ENCODE results near the gene SUMF1. TPM values are rescaled to one million over a fixed set of nuclear protein-coding genes. Genes with fewer than 3 reads are reported as not detected.

Gene SUMF1
- total and polyA plus RNA-seq, 2 of the 4 experiments (the other 2 are of a cell fraction), result 26.3 to 38.4 TPM

DNA sequence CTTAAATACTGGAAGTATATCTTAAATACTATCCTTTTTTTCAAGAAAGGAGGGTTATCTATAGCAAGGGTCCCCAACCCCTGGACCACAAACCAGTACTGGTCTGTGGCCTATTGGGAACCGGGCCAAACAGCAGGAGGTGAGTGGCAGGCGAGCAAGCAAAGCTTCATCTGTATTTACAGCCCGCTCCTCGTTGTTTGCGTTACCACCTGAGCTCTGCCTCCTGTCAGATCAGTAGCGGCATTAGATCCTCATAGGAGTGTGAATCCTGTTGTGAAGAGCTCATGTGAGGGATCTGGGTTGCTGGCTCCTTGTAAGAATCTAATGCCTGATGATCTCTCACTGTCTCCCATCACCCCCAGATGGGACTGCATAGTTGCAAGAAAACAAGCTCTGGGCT lies 26.1 kb downstream of the SUMF1 start:
- POLR2A ChIA-PET (ENCODE audit: unreplicated experiment), result no interaction called here

More for the DNA sequence above, 26.1 kb downstream of the SUMF1 start:
- intact Hi-C loops (cut with micrococcal nuclease) (no loop called here), in situ Hi-C loops (cut with MboI; ENCODE audit: low sequenced_read_pairs) (no loop called here), dilution Hi-C loops (cut with HindIII; ENCODE audit: low sequenced_read_pairs, unreplicated experiment) (no loop called here)
- Histone ChIP-seq H2BK120ac (ENCODE audit: low read depth, low read length) (no peak overlapping the region), H3K14ac (replicated peaks; ENCODE audit: low read depth, low read length) (no peak overlapping the region), H4K5ac (ENCODE audit: low read depth, low read length) (no peak overlapping the region), H3K27ac (ENCODE audit: insufficient read depth, low read length) (no peak overlapping the region), H3K9me1 (ENCODE audit: insufficient read depth, low read length) (no peaks in the 10 kb centered on the region), H3K4me2 (ENCODE audit: low read depth, low read length) (no peak overlapping the region), H2BK15ac (ENCODE audit: low read depth, low read length) (no peak overlapping the region), H4K20me1 (ENCODE audit: insufficient read depth, low read length) (no peaks in the 10 kb centered on the region), H3K4me1 (ENCODE audit: control insufficient read depth, insufficient read depth, low read length) (peaks cover 5% of the 10 kb centered on the region; the same call in 1 of the 2 replicates), H3K56ac (ENCODE audit: extremely low read depth, insufficient read depth, low read length) (no peak overlapping the region), H3K36me3 (ENCODE audit: control insufficient read depth, insufficient read depth, low read length) (peaks cover 3% of the 10 kb centered on the region; the same call in 1 of the 2 replicates), H2AFZ (replicated peaks; ENCODE audit: low read length, poor library complexity) (no peak overlapping the region), H3K18ac (ENCODE audit: low read depth, low read length) (no peak overlapping the region), H2BK20ac (ENCODE audit: low read depth, low read length) (no peak overlapping the region), H3K9me3 (ENCODE audit: control insufficient read depth, insufficient read depth, low read length) (no peaks in the 10 kb centered on the region), H3K4ac (ENCODE audit: low read depth, low read length) (no peak overlapping the region), H3K27me3 (ENCODE audit: control insufficient read depth, insufficient read depth, low read length) (no peaks in the 10 kb centered on the region), H3K23ac (ENCODE audit: low read depth, low read length) (no peak overlapping the region), H4K8ac (ENCODE audit: low read depth in 2 of 2, low read length in 2 of 2) (no peak overlapping the region), H3K9ac (ENCODE audit: low read depth, low read length) (no peak overlapping the region), H3K79me1 (ENCODE audit: low read depth in 1 of 2, low read length in 2 of 2) (no peaks in the 10 kb centered on the region), H2AK9ac (replicated peaks; ENCODE audit: low read depth, low read length, poor library complexity) (no peak overlapping the region), H2BK5ac (ENCODE audit: low read depth, low read length, poor library complexity, severe bottlenecking) (no peak overlapping the region), H3K4me3 (ENCODE audit: insufficient read depth, low read depth, low read length) (no peak overlapping the region), H4K91ac (ENCODE audit: insufficient read depth, low read depth, low read length) (no peak overlapping the region), H2AK5ac (ENCODE audit: low read depth, low read length) (no peak overlapping the region)
- TF ChIP-seq, protein P1, sequence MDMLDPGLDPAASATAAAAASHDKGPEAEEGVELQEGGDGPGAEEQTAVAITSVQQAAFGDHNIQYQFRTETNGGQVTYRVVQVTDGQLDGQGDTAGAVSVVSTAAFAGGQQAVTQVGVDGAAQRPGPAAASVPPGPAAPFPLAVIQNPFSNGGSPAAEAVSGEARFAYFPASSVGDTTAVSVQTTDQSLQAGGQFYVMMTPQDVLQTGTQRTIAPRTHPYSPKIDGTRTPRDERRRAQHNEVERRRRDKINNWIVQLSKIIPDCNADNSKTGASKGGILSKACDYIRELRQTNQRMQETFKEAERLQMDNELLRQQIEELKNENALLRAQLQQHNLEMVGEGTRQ (IDR thresholded peaks at IDR 0.05; ENCODE audit: low read depth, low read length), result no peak
- no peak for TF ChIP-seq SMC3 (IDR thresholded peaks at IDR 0.05; ENCODE audit: low read depth, low read length)
- TF ChIP-seq MAFK (IDR thresholded peaks at IDR 0.05; ENCODE audit: low read depth, low read length), result no peak
- TF ChIP-seq RCOR1 (IDR thresholded peaks at IDR 0.05; ENCODE audit: insufficient replicate concordance, low read length), result no peak
- TF ChIP-seq POLR2A (IDR thresholded peaks at IDR 0.05; ENCODE audit: low read depth, low read length), result no peak
- TF ChIP-seq NFE2L2 (IDR thresholded peaks at IDR 0.05; ENCODE audit: low read depth, low read length), result no peak
- TF ChIP-seq FOS (IDR thresholded peaks at IDR 0.05; ENCODE audit: low read depth, low read length), result no peak
- TF ChIP-seq, protein P2, sequence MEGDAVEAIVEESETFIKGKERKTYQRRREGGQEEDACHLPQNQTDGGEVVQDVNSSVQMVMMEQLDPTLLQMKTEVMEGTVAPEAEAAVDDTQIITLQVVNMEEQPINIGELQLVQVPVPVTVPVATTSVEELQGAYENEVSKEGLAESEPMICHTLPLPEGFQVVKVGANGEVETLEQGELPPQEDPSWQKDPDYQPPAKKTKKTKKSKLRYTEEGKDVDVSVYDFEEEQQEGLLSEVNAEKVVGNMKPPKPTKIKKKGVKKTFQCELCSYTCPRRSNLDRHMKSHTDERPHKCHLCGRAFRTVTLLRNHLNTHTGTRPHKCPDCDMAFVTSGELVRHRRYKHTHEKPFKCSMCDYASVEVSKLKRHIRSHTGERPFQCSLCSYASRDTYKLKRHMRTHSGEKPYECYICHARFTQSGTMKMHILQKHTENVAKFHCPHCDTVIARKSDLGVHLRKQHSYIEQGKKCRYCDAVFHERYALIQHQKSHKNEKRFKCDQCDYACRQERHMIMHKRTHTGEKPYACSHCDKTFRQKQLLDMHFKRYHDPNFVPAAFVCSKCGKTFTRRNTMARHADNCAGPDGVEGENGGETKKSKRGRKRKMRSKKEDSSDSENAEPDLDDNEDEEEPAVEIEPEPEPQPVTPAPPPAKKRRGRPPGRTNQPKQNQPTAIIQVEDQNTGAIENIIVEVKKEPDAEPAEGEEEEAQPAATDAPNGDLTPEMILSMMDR (conservative IDR thresholded peaks at IDR 0.05; ENCODE audit: low read depth, low read length), result no peak
- TF ChIP-seq, protein P3, sequence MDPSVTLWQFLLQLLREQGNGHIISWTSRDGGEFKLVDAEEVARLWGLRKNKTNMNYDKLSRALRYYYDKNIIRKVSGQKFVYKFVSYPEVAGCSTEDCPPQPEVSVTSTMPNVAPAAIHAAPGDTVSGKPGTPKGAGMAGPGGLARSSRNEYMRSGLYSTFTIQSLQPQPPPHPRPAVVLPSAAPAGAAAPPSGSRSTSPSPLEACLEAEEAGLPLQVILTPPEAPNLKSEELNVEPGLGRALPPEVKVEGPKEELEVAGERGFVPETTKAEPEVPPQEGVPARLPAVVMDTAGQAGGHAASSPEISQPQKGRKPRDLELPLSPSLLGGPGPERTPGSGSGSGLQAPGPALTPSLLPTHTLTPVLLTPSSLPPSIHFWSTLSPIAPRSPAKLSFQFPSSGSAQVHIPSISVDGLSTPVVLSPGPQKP (IDR thresholded peaks at IDR 0.05; ENCODE audit: borderline replicate concordance, low read depth, low read length), result no peak
- TF ChIP-seq MXI1 (IDR thresholded peaks at IDR 0.05; ENCODE audit: borderline replicate concordance, low read depth, low read length), result no peak
- no peak for TF ChIP-seq CEBPB (IDR thresholded peaks at IDR 0.05; ENCODE audit: low read depth, low read length)
- no CpG with 5 or more reads among the region's 6 CpGs for WGBS, 2 experiments (ENCODE audit: extremely low coverage in 2 of 2, insufficient read length in 1 of 2)
- ATAC-seq (ENCODE audit: low read depth) (no peak), DNase-seq (no peak)
- CTCF ChIA-PET, result no interaction called here
- no TSS peak for BruUV-seq (replicated peaks)
